ENCODE measurements around the gene GAPDH.
"Not testable (repeated sequence)": the region's sequence is repeated elsewhere in the genome, so short reads cannot be mapped to it uniquely, and the experiment has no call there.

GAPDH gene

DNA sequence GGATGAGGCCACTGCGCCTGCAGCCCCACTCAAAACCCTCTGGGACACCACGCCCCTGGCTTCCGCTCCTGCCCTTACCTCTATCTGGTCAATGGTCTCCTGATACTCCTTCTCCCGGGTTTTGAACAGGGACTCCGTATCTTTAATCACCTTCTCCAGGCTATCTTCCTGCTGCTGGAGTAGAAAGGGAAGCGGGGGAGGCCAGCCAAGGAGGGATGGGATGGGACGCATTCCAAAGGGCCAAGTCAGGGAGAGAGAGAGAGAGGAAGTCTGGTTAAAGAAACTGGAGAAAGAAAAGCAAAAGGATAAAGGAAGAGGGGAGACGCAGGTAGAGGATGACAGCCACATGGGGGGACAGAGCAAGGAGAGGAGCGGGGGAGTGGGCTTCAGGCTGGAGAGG lies 13.7 kb downstream of the GAPDH start:
- peak; percentile 89 for DNase-seq

- DNase-seq: no peak
These were observed 14.2 kb downstream of the GAPDH start for GRCh38 chr12:6548556-6548955.

DNA sequence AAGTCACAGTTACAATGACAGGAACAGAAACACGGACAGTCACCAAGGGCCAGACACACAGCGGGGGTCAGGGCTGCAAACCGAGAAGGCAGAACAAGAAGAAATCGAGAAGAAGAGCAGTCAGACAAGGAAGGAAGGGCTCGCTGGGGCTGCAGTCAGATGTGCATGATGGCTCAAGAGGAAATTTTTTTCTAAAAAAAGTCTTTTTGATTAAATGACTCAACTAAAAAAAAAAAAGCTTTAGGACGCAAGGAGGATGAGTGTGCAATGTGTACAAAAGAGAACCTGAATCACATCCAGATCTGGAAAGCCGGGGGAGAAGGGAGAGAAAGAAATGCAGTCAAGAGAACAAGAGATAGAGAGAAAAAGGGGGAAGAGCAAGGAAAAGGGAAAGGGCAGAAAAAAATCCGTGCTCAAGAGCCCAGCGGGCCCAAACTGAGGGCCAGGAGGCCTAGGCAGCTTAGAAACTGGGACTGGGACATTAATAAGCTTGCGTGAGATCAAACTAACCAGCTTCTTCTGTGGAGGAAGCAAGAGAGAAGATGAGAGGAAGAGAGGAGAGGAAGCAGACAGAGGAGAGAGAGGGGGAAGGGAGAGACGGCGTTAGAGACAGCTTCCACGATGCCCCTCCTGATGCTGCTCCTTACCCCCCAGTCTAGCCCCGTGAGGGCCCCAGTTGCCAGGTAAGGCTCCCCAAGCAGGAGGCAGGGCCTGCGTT lies 14.8 kb downstream of the GAPDH start:
- no peak for DNase-seq

- DNase-seq: no peak
These were observed 15.4 kb downstream of the GAPDH start for GRCh38 chr12:6549684-6550151.

GRCh38 chr12:6550294-6551062 lies 16.2 kb downstream of the GAPDH start:
- no peak for DNase-seq

DNA sequence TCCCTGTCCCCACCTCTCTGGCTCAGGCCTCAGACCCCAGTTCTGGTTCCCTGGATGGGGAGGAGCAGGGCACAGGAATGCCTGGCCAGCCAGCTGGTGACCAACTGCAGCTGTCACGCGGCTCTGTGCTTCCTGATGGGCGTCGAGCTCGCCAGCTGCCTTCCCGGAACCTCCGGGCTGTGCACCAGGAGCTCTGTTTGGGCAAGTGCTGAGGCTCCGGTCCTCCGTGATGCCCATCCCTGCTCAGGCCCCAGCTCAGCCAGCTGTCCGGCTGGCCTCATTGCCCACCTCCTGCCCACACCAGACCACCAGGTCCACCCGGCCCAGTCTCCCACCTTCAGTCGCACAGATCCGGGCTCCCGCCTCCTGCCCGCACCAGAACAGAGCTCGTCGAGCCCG lies 16.7 kb downstream of the GAPDH start:
- no peak for DNase-seq

DNA sequence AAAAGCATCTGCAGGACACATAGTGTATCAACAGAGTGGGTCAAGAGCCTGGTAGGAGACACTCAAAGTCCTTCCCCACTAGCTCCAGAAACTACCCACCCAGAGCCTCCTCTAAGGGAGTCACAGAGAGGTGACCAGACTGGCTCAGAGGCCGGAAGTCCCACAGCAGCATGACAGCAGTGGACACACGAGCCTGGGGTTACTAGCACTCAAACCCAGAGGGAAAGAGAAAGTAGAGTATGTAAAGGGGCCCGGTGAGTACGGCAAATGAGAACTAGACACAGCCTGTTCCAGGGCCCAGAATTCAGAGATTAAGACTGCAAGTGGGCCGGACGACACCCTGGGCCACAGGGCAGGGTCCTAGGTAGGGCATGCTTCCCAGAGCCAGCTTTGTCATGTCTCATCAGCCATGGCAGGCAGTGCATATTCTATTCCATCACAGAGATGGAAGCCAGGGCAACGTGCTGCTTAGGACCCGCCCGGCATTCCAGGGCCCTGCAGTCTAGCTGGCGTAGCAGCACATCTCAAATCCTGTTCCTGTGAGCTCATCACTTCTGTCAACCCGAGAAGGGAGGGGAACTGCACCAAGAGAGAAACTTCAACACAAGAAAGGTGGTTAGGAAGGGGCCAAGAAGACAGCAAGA lies 17.3 kb downstream of the GAPDH start:
- peak; percentile 53 for DNase-seq

DNA sequence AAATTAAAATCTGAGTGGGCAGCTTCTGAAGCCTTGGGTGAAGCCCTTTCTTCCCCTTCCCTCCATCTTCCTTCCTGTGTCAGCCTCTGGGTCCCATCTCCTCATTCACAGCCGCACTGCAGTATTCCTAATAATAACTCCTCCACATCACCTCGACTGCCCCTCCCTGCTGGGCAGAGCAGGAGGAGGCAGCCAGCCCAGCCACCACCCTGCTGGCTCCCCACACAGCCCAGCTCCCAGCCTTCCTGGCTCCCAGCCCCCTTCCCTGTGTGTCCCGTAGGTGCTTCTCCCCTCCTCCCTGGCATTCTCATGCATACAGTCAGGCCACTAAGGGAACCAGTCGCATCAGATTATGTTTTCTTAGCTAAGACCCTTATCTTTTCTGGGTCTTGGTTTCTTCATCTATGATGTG lies 17.8 kb downstream of the GAPDH start:
- DNase-seq: no peak

DNA sequence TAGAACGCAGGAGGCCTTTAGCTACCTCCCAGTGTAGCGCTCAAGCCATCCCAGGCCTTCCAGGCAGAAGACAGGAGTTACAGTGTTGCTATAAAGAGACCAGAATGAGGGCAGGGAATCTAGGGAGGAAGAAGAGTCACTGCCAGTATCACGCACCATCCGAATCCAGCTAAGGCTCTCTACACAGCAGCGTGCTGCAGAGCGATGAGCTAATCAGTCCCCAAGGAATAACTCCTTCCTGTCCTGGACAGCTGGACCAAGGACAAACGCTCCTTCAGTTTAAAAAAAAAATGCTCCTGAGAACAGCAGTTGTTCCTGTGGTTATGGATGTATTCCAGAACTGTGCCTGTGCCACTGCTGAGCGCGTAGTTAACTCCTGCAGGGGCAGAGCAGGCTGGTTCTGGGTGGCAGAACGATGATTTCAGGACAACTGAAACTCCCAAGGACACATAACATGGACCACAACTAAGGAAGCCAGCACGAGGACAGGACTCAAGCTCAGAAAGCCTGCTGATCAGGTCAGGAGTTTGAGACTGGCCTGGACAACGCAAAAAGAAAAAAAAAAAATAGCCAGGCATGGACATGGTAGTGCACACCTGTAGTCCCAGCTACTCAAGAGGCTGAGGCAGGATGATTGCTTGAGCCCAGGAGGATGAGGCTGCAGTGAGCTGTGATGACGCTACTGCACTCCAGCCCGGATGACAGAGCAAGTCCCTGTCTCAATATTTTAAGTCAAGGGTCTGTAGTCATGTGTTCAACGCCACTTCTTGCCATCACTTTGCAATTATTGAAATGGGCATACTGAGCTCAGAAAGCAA lies 18.9 kb downstream of the GAPDH start:
- DNase-seq: no peak

DNA sequence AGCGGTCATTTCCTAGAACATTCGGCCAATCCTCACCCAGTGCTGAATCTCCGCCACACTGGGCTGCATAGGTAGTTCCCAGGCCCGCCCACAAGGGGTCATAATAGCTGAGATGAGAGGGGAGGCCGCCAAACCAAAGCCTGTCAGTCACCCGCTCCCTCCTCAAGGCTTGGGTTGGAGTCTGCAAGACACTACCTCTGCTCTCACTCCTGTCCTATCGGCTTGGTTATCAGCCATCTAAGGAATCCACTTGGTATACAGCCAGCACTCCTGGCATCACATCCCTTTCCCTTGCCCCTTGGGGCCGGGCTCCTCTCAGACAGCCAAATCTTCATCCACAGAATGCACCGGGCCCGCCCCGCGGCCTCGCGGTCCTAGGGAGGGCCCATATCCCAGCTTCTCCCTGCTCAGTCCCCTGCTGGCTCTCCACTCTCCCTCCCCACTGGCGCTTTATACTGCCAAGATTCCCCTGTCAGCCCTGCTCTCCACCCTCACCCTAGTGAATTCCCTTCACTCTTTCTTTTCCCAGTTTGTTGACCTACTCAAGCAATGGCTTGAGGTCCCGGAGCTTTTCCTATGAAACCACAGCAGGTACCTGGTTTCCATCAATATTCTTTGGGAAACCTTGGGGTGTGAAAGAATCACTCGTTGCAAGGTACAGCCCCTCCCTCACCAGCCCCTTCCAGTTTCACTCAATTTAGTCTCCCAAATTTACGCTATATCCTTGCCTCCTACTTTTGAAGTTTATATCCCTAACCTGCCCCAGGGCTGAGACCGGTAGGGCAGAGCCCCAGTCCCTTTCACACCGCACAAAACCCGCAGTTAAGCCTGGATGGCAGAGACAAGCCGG lies 20.1 kb downstream of the GAPDH start:
- DNase-seq: peak; percentile 86

- no peak for DNase-seq
These were observed 20.8 kb downstream of the GAPDH start for GRCh38 chr12:6555018-6555691.

- DNase-seq: not testable (repeated sequence)
These were observed 22.1 kb downstream of the GAPDH start for GRCh38 chr12:6556496-6556817.

GRCh38 chr12:6556857-6557256 lies 22.5 kb downstream of the GAPDH start:
- no peak for DNase-seq

DNA sequence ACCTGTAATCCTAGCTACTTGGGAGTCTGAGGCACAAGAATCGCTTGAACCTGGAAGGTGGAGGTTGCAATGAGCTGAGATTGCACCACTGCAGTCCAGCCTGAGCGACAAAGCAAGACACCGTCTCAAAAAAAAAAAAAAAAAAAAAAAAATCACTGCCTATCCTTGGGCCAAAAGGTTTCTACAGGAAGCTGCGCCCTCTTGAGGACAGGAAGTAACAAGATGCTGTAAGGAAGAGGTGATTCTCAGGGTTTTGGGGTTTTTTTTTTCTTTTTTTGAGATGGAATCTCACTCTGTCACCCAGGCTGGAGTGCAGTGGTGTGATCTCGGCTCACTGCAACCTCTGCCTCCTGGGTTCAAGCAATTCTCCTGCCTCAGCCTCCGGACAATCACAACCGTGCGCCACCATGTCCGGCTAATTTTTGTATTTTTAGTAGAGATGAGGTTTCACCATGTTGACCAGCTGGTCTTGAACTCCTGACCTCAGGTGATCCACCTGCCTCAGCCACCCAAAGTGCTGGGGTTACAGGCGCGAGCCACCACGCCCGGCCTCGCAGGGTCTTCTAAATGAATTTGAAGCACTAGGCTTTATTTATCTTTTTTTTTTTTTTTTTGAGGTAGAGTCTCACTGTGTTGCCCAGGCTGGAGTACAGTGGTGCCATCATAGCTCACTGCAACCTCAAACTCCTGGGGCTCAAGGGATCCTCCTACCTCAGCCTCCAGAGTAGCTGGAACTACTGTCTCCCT lies 23.9 kb downstream of the GAPDH start:
- peak; percentile 26 for DNase-seq

GRCh38 chr12:6559500-6559899 lies 25.2 kb downstream of the GAPDH start:
- no peak for DNase-seq

GRCh38 chr12:6560501-6561205 lies 26.3 kb downstream of the GAPDH start:
- no peak for DNase-seq

GRCh38 chr12:6562881-6563280 lies 28.6 kb downstream of the GAPDH start:
- no peak for DNase-seq

DNA sequence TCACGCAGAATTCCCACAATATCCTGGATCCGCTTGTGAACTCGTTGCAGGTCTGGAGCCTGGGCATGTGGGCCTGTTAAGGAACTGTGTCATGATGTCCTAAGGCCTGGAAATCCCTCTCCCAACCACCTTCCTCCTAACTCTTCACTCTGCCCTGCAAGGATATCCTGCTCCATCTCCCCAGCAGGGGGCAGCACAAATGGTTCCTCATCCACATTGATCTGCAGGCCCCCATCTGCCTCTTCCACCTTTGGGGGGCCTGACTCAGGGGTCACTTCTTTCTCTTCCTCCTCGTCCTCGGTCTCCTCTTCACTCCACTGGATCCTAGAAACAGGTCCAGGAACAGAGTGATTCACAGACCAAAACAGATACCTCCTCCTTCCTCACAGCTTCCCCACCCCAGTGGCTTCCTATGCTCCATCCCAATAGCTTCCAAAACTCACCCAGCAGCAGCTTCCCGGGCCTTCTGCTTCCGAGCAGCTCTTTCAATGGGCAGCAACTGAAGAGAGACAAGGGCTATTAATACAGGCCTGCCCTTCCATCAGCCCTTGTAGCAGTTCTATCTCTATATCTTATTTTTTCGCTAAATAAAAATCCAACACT lies 29.2 kb downstream of the GAPDH start:
- no peak for DNase-seq

DNA sequence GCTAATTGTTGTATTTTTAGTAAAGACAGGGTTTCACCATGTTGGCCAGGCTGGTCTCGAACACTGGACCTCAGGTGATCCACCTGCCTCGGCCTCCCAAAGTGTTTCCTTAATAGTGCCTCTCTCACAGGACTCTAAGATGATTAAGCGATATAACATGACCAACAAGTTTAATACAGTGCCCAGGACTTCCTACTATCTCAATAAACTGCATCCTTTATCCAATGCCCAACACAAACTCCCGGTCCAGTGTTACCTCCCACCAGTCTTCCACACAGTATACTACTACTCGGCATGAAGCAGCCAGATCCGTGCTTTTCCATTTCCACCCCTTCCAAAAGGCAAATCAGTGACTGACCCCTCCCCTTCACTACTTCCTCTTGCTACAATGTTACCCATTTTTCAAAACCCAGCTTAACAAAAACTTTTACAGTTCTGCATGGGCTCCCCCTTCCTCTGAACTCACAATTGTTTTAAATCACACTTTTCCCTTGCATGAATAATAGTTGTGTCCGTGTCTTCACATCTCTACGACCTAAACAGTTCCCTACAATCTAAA lies 32.9 kb downstream of the GAPDH start:
- no peak for DNase-seq
